K562 treated with DMSO at 1 percent for 48 hours (cell line): ENCODE data around the gene PHACTR3. TPM values are rescaled to one million over a fixed set of nuclear protein-coding genes. Genes with fewer than 3 reads are reported as not detected.

Experiments
- total RNA-seq: library from RNA; unstranded; fragments of 300-600 nt; gene quantifications from 2 replicates; pipeline ENCODE4 v1.2.3, GENCODE V29; 2022; ENCODE audit warnings: low replicate concordance; ENCODE audit errors: extremely low read depth

Gene PHACTR3
- not detected in 2 replicates for total RNA-seq

DNA sequence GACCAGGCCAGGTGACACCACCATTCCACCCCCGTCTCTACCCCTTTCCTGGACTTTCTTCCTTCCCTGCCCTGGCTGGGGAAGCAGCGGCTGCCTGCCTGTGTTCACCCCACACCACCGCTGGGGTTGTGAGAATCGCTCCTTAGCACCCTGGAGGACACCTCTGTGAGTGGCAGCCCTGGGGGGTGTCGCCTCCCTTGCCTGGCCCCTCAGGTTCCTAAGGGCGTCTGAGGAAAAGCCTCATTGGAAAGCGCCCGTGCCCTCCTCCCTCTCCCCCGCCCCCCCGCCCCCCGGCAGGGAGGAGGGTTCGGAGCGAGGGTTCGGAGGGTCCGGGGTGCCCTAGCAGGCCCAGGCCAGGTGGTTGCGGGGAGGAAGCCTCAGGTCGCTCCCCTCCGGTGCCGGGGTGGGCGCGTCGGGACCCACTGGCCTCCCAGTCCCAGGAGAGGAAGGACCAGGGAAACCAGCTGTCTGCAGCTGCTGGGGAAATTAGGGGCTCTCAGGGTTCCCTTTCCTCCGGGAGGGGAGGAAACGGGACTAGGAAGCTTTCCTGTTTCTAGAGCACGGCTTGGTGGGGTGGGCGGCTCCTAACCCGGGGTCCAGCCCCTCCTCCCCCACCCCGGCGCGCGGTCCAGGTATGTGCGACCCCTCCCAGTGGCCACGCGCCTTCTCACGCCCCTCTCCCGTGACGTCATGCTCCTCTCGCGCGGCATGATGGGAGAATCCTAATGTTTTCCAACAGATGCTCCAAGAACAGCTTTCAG, at the start of gene PHACTR3:
TSS of gene PHACTR3 (plus strand) at position 760 of the 761 bp plus-strand sequence. CDS start 475 bp downstream, outside the sequence.

